Kidney capillary endothelial cell (primary cell): ENCODE measurements around the gene TFAP2E.
A peak's percentile ranks its signal among the peaks of the same experiment; 100 is the strongest.

Experiments used
- DNase-seq: peaks from one replicate; pipeline ENCODE4 v3.0.0-alpha.2; 2018; ENCODE audit warnings: low spot score

Gene TFAP2E

GRCh38 chr1:35557118-35557610 is 15.9 kb upstream of the TFAP2E start, which contains the start of gene KIAA0319L:
Gene KIAA0319L (minus strand): TSS chr1:35557403. CDS start chr1:35554491, 2,912 bp downstream.
- peak; percentile 74 for DNase-seq

GRCh38 chr1:35557611-35558373 is 15.3 kb upstream of the TFAP2E start, which contains the start of gene NCDN:
Gene NCDN (plus strand): TSS chr1:35557799. CDS start chr1:35558191, 392 bp downstream.
- DNase-seq: peak; percentile 91

- DNase-seq: no peak
Measured at GRCh38 chr1:35558374-35559316, 14.5 kb upstream of the TFAP2E start.

GRCh38 chr1:35559317-35559944 is 13.7 kb upstream of the TFAP2E start:
- no peak for DNase-seq

GRCh38 chr1:35560256-35561225 is 12.6 kb upstream of the TFAP2E start:
- no peak for DNase-seq

GRCh38 chr1:35561297-35561971 is 11.7 kb upstream of the TFAP2E start:
- no peak for DNase-seq

GRCh38 chr1:35561972-35562680 is 11.0 kb upstream of the TFAP2E start:
- DNase-seq: no peak

GRCh38 chr1:35563166-35563565 is 9.9 kb upstream of the TFAP2E start:
- no peak for DNase-seq

GRCh38 chr1:35564037-35564883 is 8.9 kb upstream of the TFAP2E start:
- DNase-seq: peak; percentile 68

- DNase-seq: no peak
Measured at GRCh38 chr1:35564884-35565741, 8.0 kb upstream of the TFAP2E start.

- DNase-seq: no peak
Measured at GRCh38 chr1:35565742-35566133, 7.4 kb upstream of the TFAP2E start.

GRCh38 chr1:35567947-35568558 is 5.1 kb upstream of the TFAP2E start:
- DNase-seq: no peak

- peak; percentile 80 for DNase-seq
Measured at GRCh38 chr1:35568975-35569395, 4.1 kb upstream of the TFAP2E start.

GRCh38 chr1:35569936-35570335 is 3.2 kb upstream of the TFAP2E start:
- DNase-seq: no peak

- DNase-seq: no peak
Measured at GRCh38 chr1:35570589-35571137, 2.5 kb upstream of the TFAP2E start.

GRCh38 chr1:35571263-35571662 is 1.9 kb upstream of the TFAP2E start:
- DNase-seq: no peak

GRCh38 chr1:35572296-35572695 is 818 bp upstream of the TFAP2E start:
- DNase-seq: no peak
